ENCODE measurements around the gene APMAP. TPM values are rescaled to one million over a fixed set of nuclear protein-coding genes. Genes with fewer than 3 reads are reported as not detected.

The APMAP gene
- total RNA-seq, 1 donor = 40.7 TPM

GRCh38 chr20:24913076-24913628 is 79.4 kb downstream of the APMAP start:
- no peak for TF ChIP-seq CTCF (IDR thresholded peaks at IDR 0.05; ENCODE audit: insufficient read depth, low read length)
- H3K4me3 ChIP-seq (ENCODE audit: low read depth, low read length) = no peak overlapping the region
- DNase-seq (ENCODE audit: low read depth) = no peak

Small RNAs within 50 kb of the gene (small RNA-seq; reads per million reads assigned to genes)
- gene RNU6-1257P = not detected

Other genes starting within 250 kb of the APMAP start
- gene CST7, start 43.5 kb downstream of the APMAP start, total RNA-seq (ENCODE audit: low replicate concordance) = not detected in 2 replicates
- 0.99 and 2.5 TPM in 2 replicates for gene ACSS1, start 65.4 kb upstream of the APMAP start, total RNA-seq (ENCODE audit: low replicate concordance)
- not detected in 2 replicates for gene VSX1, start 89.4 kb upstream of the APMAP start, total RNA-seq (ENCODE audit: low replicate concordance)
- 17.7 and 40.5 TPM in 2 replicates for gene ENTPD6, start 203.0 kb upstream of the APMAP start, total RNA-seq (ENCODE audit: low replicate concordance)

All from fibroblast of the aortic adventitia (primary cell).